ENCODE results near the gene BRD3OS. TPM values are rescaled to one million over a fixed set of nuclear protein-coding genes. Genes with fewer than 3 reads are reported as not detected.

Gene BRD3OS
- total and polyA plus RNA-seq, 2 donors (not counting 1 experiment from before 2014, with no cell fraction given), result 12.0 to 25.3 TPM

DNA sequence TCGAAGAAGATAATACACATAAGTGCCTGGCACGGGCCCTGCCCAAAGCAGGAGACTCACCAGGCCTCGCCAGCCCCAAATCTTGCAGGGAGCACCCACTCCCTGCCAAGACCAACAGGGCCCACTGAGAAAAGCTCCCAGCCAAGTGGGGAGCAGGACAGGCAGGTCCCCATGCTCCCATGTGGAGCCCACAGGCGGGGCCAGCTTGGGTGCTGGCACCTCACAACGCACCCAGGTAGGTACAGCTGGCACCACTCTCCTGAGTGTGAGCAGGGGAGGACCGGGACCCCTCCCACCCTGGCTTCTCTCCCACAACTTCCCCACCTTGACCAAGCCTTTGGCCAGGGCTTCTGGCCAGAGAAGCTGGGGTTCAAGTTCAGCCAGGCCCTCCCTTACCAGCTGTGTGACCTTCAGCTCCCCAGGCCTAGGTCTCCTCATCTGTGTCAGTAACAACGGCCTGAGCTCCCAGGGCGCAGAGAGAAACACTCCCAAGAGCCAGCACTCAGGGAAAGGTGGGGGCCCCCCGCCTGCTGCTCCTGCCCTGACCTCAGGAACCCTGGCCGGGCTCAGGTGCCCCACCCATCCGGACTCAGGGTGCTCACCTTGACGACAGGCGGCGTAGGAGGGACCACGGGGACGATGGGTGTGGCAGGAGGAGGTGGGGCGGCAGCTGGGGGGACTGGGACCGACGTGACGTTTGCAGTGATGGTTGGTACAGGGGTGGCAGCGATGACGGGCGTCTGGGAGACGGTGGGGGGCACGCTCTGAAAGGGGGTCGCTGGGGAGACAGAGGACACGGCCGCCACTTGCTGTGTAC lies 24.7 kb downstream of the BRD3OS start:
- TF ChIP-seq EZH2 (IDR thresholded peaks at IDR 0.05; ENCODE audit: borderline replicate concordance, insufficient read depth, low read depth, low read length, poor library complexity, severe bottlenecking), result no peak
- TF ChIP-seq, protein P1, sequence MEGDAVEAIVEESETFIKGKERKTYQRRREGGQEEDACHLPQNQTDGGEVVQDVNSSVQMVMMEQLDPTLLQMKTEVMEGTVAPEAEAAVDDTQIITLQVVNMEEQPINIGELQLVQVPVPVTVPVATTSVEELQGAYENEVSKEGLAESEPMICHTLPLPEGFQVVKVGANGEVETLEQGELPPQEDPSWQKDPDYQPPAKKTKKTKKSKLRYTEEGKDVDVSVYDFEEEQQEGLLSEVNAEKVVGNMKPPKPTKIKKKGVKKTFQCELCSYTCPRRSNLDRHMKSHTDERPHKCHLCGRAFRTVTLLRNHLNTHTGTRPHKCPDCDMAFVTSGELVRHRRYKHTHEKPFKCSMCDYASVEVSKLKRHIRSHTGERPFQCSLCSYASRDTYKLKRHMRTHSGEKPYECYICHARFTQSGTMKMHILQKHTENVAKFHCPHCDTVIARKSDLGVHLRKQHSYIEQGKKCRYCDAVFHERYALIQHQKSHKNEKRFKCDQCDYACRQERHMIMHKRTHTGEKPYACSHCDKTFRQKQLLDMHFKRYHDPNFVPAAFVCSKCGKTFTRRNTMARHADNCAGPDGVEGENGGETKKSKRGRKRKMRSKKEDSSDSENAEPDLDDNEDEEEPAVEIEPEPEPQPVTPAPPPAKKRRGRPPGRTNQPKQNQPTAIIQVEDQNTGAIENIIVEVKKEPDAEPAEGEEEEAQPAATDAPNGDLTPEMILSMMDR (IDR thresholded peaks at IDR 0.05), result no peak
- DNase-seq (no peak), ATAC-seq (ENCODE audit: low read depth) (no peak)
- POLR2A ChIA-PET, result no interaction called here
- H3K4me3 ChIP-seq (ENCODE audit: control extremely low read depth in 1 of 5, extremely low read depth in 1 of 5, insufficient read depth in 1 of 5, low read depth in 2 of 5, low read length in 4 of 5), result no peak overlapping the region
- no peaks in the 10 kb centered on the region for H3K27me3 ChIP-seq (replicated peaks in 1 of 4; ENCODE audit: control extremely low read depth in 1 of 4, control insufficient read depth in 3 of 4, insufficient read depth in 4 of 4, low read length in 3 of 4)
- Mint-ChIP-seq H3K4me3 (no peak overlapping the region), H3K27ac (no peak overlapping the region), H3K27me3 (no peaks in the 10 kb centered on the region), H3K9me3 (ENCODE audit: insufficient read depth) (no peaks in the 10 kb centered on the region), H3K4me1 (peaks cover 1% of the 10 kb centered on the region)
- peaks cover 0 to 77% of the 10 kb centered on the region in 2 experiments for H3K36me3 ChIP-seq (replicated peaks in 1 of 2; ENCODE audit: control extremely low read depth in 1 of 2, control insufficient read depth in 1 of 2, extremely low read depth in 1 of 2, insufficient read depth in 2 of 2, low read length in 1 of 2)
- peaks cover 29% of the 10 kb centered on the region for H3K79me2 ChIP-seq (ENCODE audit: control insufficient read depth, insufficient read depth, low read length)
- H3K4me2 ChIP-seq (replicated peaks; ENCODE audit: low read depth, low read length, poor library complexity, severe bottlenecking), result no peak overlapping the region
- WGBS (ENCODE audit: insufficient coverage), result 96% methylated on average over 27 of the region's 28 CpGs
- no peak overlapping the region for H3K27ac ChIP-seq (ENCODE audit: low read length in 2 of 2)
- H3K4me1 ChIP-seq (ENCODE audit: control insufficient read depth in 2 of 2, insufficient read depth in 2 of 2, low read length in 2 of 2), result peaks cover 0 to 3% of the 10 kb centered on the region in 2 donors
- no peak overlapping the region for H3K9ac ChIP-seq (ENCODE audit: low read length)
- intact Hi-C loops (cut with micrococcal nuclease), result no loop called here
- H3K9me3 ChIP-seq (ENCODE audit: control extremely low read depth in 1 of 3, control insufficient read depth in 2 of 3, insufficient read depth in 1 of 3, low read length in 2 of 3), result no peaks in the 10 kb centered on the region
- peaks cover 59% of the 10 kb centered on the region for H4K20me1 ChIP-seq (ENCODE audit: control insufficient read depth, insufficient read depth, low read length, poor library complexity, severe bottlenecking)
- H2AFZ ChIP-seq (ENCODE audit: insufficient read depth, low read depth, low read length, poor library complexity, severe bottlenecking), result no peak overlapping the region
- CTCF ChIA-PET, result no interaction called here

DNA sequence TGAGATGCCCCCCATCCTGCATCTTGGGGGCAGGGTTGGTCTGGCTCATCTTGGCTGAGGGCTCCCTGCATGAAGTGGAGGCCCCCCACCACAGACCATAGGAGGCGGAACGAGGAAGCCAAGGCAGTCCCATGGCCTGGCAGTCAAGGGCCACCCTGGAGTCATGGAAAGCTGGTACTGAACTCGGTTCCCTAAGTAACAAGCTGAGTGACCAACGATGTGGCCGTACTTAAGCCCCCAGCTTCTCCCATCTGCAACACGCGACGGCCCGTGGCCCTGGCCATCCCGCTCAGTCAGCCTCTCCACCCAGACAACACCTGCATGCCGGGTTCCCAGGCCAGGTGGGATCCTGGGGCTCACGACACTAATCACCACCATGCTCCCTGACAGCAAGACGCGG lies 25.4 kb downstream of the BRD3OS start:
- Histone ChIP-seq H3K9ac (ENCODE audit: low read length) (no peak overlapping the region), H3K4me3 (ENCODE audit: control extremely low read depth in 1 of 5, extremely low read depth in 1 of 5, insufficient read depth in 1 of 5, low read depth in 2 of 5, low read length in 4 of 5) (no peak overlapping the region), H3K27me3 (replicated peaks in 1 of 4; ENCODE audit: control extremely low read depth in 1 of 4, control insufficient read depth in 3 of 4, insufficient read depth in 4 of 4, low read length in 3 of 4) (no peaks in the 10 kb centered on the region), H3K4me1 (ENCODE audit: control insufficient read depth in 2 of 2, insufficient read depth in 2 of 2, low read length in 2 of 2) (peaks cover 0 to 8% of the 10 kb centered on the region in 2 donors), H3K27ac (ENCODE audit: low read length in 2 of 2) (no peak overlapping the region), H3K9me3 (ENCODE audit: control extremely low read depth in 1 of 3, control insufficient read depth in 2 of 3, insufficient read depth in 1 of 3, low read length in 2 of 3) (no peaks in the 10 kb centered on the region), H3K4me2 (replicated peaks; ENCODE audit: low read depth, low read length, poor library complexity, severe bottlenecking) (no peak overlapping the region), H3K79me2 (ENCODE audit: control insufficient read depth, insufficient read depth, low read length) (peaks cover 36% of the 10 kb centered on the region), H4K20me1 (ENCODE audit: control insufficient read depth, insufficient read depth, low read length, poor library complexity, severe bottlenecking) (peaks cover 59% of the 10 kb centered on the region), H2AFZ (ENCODE audit: insufficient read depth, low read depth, low read length, poor library complexity, severe bottlenecking) (no peak overlapping the region), H3K36me3 (replicated peaks in 1 of 2; ENCODE audit: control extremely low read depth in 1 of 2, control insufficient read depth in 1 of 2, extremely low read depth in 1 of 2, insufficient read depth in 2 of 2, low read length in 1 of 2) (peaks cover 0 to 72% of the 10 kb centered on the region in 2 experiments)
- CTCF ChIA-PET, result no interaction called here
- Mint-ChIP-seq H3K4me1 (peaks cover 3% of the 10 kb centered on the region), H3K4me3 (no peak overlapping the region), H3K27ac (no peak overlapping the region), H3K9me3 (ENCODE audit: insufficient read depth) (no peaks in the 10 kb centered on the region), H3K27me3 (no peaks in the 10 kb centered on the region)
- WGBS (ENCODE audit: insufficient coverage), result 91% methylated on average over 14 of the region's 14 CpGs
- no peak for DNase-seq
- intact Hi-C loops (cut with micrococcal nuclease), result no loop called here
- POLR2A ChIA-PET, result no interaction called here
- ATAC-seq (ENCODE audit: low read depth), result no peak
- TF ChIP-seq, protein P1 (IDR thresholded peaks at IDR 0.05), result no peak
- TF ChIP-seq EZH2 (IDR thresholded peaks at IDR 0.05; ENCODE audit: borderline replicate concordance, insufficient read depth, low read depth, low read length, poor library complexity, severe bottlenecking), result no peak
